GM19099 (cell line): ENCODE results near the gene PTPRN.

Experiments
- POLR2A ChIP-seq: IDR thresholded peaks from 3 replicates; pipeline ENCODE4 v1.6.1; 2011; ENCODE audit warnings: low read depth; ENCODE audit not compliant: insufficient read length; ENCODE audit errors: extremely low read depth

Gene PTPRN

DNA sequence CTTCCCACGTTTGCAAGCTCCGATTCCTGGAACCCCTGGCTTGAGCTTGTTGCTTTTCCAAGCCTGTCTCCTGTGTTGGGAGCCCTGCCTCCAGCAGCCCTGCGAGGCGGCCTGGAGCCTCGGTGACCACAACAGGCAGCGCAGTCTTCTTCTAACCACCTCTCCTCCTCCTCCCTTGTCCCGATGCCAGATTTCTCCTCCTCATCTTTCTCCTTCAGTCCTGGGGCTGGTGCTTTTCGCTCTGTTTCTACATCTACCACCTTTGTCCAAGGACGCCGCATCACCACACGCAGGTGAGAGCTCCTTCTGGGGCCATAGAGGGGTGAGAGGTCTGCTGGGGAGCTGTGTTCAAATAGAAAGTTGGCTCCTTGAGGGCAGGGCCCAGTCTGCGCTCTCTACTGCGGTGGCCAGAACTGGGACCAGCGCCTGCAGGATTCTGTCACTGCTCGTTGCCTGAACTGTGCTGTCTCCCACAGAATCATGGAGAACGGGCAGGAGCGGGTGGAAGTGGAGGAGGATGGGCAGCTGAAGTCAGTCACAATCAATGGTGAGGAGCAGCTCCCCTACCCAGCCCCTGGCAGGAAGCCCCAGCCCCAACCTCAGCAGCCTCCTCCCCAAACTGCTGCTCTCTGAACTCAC lies 26.1 kb downstream of the PTPRN start:
- no peak for TF ChIP-seq POLR2A

DNA sequence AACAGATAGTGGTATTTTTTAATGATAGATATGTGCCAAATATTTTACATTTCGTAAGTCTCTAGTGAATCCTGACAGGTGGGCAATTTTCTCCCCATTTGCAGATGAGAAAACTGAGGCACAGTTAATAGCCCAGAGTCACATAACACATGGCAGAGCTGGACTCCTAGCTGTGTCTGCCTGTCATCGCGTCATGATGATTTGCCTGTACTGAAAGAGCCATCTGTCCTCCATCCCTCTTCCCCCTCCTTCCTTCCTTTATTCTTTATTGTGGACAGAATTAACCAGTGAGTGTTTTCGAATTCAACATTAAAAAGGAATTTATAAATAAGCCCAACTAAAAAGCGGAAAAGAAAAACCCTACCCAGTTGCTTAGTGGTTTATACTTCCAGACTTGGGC lies 26.8 kb downstream of the PTPRN start:
- no peak for TF ChIP-seq POLR2A

DNA sequence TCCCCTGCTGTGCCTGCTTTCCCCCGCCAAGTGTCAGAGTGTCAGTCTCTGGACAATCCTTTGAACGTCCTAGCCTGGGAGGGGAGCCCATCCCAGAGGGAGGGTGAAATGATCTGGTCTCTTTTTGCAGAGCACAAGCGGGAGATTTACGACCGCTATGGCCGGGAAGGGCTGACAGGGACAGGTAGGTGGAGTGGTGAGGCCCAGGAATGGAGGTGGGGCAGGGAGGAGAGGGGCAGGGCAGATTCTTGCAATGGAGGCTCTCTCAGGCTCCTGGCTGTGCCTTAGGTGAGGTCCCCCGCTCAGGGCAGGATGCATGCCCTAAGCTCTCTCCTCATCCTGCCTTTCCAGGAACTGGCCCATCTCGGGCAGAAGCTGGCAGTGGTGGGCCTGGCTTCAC lies 27.6 kb downstream of the PTPRN start:
- TF ChIP-seq POLR2A, result no peak

DNA sequence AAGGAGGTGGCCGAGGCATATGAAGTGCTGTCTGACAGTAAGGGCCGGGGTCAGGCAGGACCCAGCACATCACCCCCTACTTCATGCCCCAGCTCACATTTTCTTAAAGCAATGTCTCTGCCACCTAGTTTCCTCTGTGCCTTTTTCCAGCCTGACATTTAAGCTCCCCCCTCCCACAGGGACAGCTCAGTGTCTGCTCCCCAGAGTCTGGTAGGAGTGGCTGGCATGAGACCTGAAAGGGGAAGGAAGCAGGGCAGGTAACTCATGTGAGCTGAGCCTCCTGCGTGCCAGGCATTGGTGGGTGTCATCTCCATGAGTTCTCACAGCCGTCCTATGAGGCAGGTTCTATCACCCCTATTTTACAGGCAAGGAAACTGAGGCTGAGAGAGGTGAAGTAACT lies 28.6 kb downstream of the PTPRN start:
- TF ChIP-seq POLR2A, result no peak

GRCh38 chr2:219279916-219280516 lies 29.2 kb downstream of the PTPRN start:
- TF ChIP-seq POLR2A, result no peak

GRCh38 chr2:219279151-219279915 lies 29.9 kb downstream of the PTPRN start, which contains the start of gene DNAJB2:
TSS of gene DNAJB2 (plus strand) at chr2:219279366. CDS start at chr2:219279834, 468 bp downstream.
- TF ChIP-seq POLR2A, result peak; percentile 86

DNA sequence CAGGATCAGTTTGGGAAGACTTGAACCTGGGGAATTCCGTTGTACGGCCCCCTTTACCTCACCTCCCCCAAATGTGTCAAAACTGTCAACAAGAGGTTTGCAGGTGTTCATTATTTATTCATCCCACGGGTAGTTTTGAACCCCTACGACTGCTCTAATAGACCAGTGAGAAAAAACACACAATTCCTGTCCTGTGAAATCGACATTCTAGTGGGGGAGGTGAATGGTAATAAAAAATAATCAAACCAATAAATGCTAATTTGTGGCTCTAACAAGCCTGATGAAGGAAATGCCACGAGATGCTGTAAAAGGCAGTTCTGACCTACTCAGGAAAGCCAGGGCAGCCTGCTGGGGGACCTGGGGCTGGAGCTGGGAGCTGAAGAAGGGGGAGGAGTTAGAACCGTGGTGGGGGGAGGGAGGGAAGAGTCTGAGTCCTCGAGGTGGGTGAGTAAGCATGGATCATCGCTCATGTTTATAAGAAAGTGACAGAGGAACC lies 30.5 kb downstream of the PTPRN start:
- no peak for TF ChIP-seq POLR2A

DNA sequence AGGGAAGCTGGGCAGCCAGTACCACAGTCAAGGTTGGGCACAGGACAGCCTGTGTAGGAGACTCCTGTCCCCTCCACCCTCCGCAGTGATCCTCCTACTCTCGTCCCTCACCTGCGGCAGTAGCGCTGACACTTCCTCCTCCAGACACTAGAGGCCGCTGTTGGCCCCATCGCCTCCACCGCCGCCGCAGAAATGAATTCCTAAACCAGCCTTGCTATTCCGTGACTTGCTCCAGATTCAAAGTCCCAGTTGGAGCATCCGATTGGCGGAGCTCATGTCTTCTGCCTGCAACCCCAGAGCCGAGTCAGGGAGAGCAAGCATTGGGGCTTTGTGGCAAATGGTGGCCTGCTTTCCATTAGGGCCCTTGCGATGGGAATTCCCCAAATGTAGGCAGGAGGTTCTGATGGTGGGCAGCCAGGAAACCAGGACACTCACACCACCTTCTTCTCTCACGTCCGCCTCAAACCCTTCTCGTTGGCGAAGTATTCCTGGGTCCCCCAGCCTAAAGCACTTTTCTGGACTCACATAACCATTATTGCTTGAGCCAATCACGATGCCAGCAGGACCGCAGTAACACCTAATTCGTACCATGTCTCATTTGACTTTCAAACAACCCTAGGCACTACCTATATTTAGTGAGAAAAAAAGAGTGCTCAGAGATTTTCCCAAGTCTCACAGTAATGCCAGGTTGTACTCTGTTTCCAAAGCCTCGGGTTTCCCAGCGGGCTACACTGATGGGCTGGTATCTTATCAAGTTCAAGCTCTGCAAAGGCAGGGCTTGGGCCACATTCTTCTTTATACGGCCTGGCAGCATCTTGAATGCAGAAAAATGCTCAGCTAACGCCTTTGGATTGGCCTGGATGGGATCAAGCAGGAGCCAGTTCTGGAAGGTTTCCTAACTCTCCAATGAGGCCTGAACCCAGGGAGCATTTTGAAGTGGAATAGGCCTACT lies 31.2 kb downstream of the PTPRN start:
- TF ChIP-seq POLR2A, result peak; percentile 54

DNA sequence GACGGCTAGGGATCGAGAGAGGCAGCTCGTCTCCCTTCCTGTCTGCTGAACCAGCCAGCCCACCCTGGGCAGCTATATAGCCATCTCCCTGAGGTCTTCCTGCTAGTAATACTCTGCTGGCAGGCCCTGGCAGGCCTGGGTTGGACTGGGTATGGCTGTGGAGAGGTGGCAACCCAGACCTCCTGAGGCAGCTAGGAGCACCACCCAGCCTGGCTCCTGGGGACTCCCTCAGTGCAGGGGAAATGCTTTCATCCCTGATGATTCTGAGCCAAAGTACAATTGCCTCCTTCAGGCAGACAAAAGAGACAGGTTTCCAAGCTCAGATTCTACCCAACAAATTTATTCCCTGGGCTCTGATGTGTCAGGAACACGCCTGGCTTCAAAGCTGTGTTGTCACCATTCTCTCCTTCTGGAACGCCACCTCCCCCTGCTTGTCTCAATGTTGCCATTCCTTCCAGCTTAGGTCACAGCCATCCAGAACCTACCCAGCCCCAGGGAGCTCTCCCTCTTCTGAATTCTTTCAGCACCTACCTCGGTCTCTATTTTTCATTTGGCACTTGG lies 34.8 kb downstream of the PTPRN start:
- TF ChIP-seq POLR2A, result no peak

DNA sequence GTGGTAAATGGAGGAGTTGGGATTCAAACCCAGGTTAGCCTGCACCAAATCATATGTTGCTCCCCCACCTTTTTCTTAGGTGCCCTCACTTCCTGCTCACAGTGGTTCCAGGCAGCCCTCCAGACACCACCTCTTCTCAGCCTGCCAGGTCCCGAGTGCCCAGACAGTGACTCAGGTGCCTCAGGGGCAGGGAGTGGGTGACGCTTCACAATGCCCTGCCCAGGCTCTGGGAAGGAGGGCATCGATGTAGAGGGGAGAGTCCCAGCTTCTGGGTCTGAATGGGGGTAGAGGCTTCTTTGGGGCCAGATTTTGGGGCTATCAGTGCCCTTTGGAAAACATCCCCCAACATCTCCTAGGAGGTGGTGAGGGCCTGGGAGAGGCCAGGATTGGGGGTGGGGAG lies 35.3 kb downstream of the PTPRN start:
- TF ChIP-seq POLR2A, result no peak

GRCh38 chr2:219272995-219273394 lies 36.2 kb downstream of the PTPRN start:
- TF ChIP-seq POLR2A, result no peak

DNA sequence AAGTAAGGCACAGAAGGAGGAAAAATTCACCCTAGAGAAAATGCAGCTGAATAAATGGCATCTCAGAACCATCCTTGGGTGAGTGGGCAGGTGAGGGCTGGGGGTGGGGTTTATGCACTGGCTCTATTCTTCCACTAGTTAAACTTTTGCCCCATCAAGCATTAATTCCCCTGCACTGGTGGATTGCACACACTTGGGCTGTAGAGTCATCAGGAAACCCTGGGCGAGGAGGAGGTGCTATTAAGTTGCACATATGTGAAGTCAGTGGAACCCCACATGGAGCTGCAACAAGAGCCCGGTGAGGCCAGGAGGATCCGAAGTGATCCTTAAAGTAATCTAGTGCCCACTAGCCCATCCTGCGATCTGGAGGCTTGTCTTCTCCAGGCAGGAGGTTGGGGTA lies 36.8 kb downstream of the PTPRN start:
- TF ChIP-seq POLR2A, result no peak

GRCh38 chr2:219271021-219271420 lies 38.2 kb downstream of the PTPRN start:
- TF ChIP-seq POLR2A, result no peak

DNA sequence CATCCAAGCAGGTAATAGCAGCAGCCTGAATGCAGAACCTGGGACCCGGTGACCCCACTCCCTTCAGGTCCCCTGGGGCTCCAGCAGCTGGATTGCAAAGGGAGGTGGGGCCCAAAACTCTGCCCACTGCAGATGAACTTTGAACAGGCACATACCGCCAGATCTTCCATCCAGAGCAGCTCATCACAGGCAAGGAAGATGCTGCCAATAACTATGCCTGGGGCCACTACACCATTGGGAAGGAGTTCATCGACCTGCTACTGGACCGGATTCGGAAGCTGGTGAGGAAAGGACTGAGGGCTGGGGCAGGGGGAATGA lies 39.2 kb downstream of the PTPRN start:
- no peak for TF ChIP-seq POLR2A
